Spleen (tissue), 7 donors: ENCODE results near the gene CNP.

ENCODE experiments used
- POLR2A ChIP-seq, 3 donors: fragments of 450-650 bp; IDR thresholded peaks; one replicate each; pipeline ENCODE4 v1.5.1; 2017; ENCODE audit warnings: antibody characterized with exemption in 3 of 3, mild to moderate bottlenecking in 1 of 3
- TF ChIP-seq, protein P1 (sequence below), 11 experiments: fragments of 200-600 bp in 7 of 11; fragments of 450-650 bp in 4 of 11; sonication (generic) in 4 of 11; IDR thresholded peaks in 8 of 11; conservative IDR thresholded peaks in 3 of 11; 1 replicate in 7 of 11; 2 replicates in 4 of 11; pipeline versions ENCODE4 v1.4.0 to v1.8.0; 2016 to 2021; ENCODE audit warnings: antibody characterized with exemption in 11 of 11, inconsistent platforms in 4 of 11, mild to moderate bottlenecking in 1 of 11
- donor health status: DM: no; HTN: no; CAD: no; lungs with moderate emphysema.
- donor health status: DM: no; HTN: no; CAD: no.
- donor health status: DM: no; HTN: no; CAD: no.

DNA sequence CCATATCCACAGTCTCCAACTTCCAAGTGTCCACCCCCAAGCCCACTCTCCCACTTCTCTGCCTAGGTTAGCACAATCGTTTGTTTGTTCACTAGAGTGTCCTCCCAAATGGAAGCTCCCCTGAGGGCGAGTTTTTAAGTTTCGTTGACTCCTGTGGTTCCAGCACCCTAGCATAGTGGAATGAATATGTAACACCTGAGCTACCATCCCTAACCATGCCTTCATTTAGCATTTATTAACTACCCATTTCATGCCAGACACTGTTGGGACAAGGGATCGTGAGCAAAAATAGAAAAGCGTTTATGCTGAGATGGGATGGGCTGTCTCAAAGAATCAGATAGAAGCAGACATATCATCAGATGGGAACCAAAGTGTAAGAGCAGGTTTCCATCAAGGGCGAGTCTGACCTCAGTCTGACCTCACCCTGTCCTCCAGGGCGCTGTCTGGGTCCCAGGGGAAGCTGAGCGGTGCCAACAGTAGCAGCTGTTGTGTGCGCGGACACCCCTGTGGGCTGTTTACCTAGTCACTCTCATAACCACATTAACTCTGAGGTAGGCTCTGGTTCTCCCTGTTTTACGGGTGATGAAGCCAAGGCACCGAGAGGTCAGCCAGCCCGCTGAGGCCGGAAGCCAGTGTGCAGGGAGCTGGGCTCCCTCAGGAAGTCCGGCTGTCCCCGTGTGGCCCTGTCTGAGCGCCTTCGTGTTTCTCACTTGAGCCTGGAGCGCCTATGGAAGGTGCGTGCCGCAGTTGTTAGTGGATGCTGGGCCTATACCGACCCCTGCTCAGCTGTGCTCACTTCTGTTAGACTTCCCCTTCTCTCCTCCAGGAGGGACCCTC lies 6.2 kb downstream of the CNP start:
- no peak for TF ChIP-seq POLR2A (IDR thresholded peaks at IDR 0.05)
- TF ChIP-seq, protein P1, sequence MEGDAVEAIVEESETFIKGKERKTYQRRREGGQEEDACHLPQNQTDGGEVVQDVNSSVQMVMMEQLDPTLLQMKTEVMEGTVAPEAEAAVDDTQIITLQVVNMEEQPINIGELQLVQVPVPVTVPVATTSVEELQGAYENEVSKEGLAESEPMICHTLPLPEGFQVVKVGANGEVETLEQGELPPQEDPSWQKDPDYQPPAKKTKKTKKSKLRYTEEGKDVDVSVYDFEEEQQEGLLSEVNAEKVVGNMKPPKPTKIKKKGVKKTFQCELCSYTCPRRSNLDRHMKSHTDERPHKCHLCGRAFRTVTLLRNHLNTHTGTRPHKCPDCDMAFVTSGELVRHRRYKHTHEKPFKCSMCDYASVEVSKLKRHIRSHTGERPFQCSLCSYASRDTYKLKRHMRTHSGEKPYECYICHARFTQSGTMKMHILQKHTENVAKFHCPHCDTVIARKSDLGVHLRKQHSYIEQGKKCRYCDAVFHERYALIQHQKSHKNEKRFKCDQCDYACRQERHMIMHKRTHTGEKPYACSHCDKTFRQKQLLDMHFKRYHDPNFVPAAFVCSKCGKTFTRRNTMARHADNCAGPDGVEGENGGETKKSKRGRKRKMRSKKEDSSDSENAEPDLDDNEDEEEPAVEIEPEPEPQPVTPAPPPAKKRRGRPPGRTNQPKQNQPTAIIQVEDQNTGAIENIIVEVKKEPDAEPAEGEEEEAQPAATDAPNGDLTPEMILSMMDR (IDR thresholded peaks at IDR 0.05 in 8 of 11, conservative IDR thresholded peaks at IDR 0.05 in 3 of 11) = no peak
